HUES6 (cell line): ENCODE measurements around the gene CTSE.

Source experiments
- H3K27ac ChIP-seq: 2 replicates; pipeline ENCODE4 v1.7.0; 2013; ENCODE audit warnings: low read depth, mild to moderate bottlenecking, low read length, inconsistent platforms
- H3K27me3 ChIP-seq: 2 replicates; pipeline ENCODE4 v1.6.1; 2013; ENCODE audit warnings: low read length; ENCODE audit not compliant: control insufficient read depth, insufficient read depth
- H3K36me3 ChIP-seq: 2 replicates; pipeline ENCODE4 v1.6.1; 2013; ENCODE audit warnings: low read length; ENCODE audit not compliant: control insufficient read depth, insufficient read depth
- H3K4me1 ChIP-seq: 2 replicates; pipeline ENCODE4 v1.6.1; 2013; ENCODE audit warnings: low read length; ENCODE audit not compliant: control insufficient read depth, insufficient read depth
- H3K4me3 ChIP-seq: 2 replicates; pipeline ENCODE4 v1.5.1; 2013; ENCODE audit warnings: low read depth, low read length
- H3K9ac ChIP-seq: one replicate; pipeline ENCODE4 v1.6.1; 2013; ENCODE audit warnings: mild to moderate bottlenecking, low read length
- H3K9me3 ChIP-seq: 2 replicates; pipeline ENCODE4 v1.6.1; 2013; ENCODE audit warnings: low read depth, low read length; ENCODE audit not compliant: control insufficient read depth, insufficient read depth

Gene CTSE

DNA sequence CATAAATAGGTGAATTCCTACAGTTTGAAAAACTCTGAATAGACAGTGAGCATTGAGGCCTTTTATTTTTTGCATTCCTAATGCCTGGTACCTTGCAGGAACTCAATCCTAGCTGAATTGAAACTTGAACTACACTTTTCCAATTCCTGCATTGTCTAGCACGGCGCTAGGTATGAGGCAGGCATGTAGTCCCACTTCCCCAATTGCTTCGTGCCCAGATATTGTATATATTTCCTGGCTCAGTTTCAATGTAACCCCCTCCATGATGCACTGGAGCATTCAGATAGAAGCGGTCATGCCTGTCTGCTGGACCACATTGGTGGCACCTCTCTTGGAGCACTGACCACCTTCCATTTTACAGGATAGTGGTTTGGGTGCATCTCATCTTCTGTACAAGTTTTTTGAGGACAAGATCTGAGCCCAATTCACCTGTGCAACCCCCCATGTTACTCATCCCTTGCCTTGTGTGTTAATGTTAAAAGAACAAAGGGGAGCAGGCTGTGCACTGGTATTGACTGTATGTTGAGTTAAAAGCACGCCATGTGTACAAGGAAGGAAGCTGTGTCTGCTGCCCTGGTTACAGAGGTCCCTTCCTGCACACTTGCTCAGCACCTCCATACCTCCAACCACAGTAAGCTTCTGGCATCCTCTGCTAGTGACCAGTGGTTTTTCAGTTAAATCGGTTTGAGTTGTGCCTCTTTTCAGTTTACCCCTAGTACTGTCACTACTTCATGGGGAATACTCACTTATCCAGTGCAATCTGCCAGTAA, 10.5 kb downstream of the CTSE start:
- no peaks in the 10 kb centered on the region for H3K9me3 ChIP-seq
- no peaks in the 10 kb centered on the region for H3K27me3 ChIP-seq
- H3K9ac ChIP-seq: no peak overlapping the region
- no peak overlapping the region for H3K27ac ChIP-seq
- H3K4me1 ChIP-seq: no peaks in the 10 kb centered on the region
- H3K36me3 ChIP-seq: no peaks in the 10 kb centered on the region
- H3K4me3 ChIP-seq: no peak overlapping the region

GRCh38 chr1:206012086-206012859, 11.4 kb downstream of the CTSE start:
- no peaks in the 10 kb centered on the region for H3K36me3 ChIP-seq
- no peak overlapping the region for H3K9ac ChIP-seq
- H3K9me3 ChIP-seq: no peaks in the 10 kb centered on the region
- no peaks in the 10 kb centered on the region for H3K27me3 ChIP-seq
- no peak overlapping the region for H3K4me3 ChIP-seq
- no peaks in the 10 kb centered on the region for H3K4me1 ChIP-seq
- H3K27ac ChIP-seq: no peak overlapping the region

DNA sequence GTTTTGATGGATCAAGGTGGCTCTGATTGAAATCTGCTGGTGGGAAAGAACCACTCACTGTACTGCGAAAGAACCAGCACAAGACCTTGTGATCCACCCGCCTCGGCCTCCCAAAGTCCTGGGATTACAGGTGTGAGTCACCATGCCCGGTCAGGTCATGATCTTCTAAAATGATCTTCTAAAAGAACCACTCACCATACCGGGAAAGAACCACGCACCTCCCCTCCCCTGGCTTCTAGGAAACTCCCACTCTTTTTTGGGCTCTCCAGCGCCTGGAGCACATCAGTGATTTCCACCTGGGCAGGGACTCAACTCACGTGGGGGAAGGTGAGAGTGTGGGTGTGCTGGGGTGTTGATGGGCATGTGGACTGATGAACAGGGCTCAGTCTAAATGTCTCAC, 12.6 kb downstream of the CTSE start:
- Histone ChIP-seq H3K9ac (no peak overlapping the region), H3K27me3 (no peaks in the 10 kb centered on the region), H3K36me3 (no peaks in the 10 kb centered on the region), H3K27ac (no peak overlapping the region), H3K9me3 (no peaks in the 10 kb centered on the region), H3K4me1 (no peaks in the 10 kb centered on the region), H3K4me3 (no peak overlapping the region)

GRCh38 chr1:206010060-206010459, 13.6 kb downstream of the CTSE start:
- no peaks in the 10 kb centered on the region for H3K9me3 ChIP-seq
- no peak overlapping the region for H3K9ac ChIP-seq
- H3K27me3 ChIP-seq: no peaks in the 10 kb centered on the region
- no peaks in the 10 kb centered on the region for H3K4me1 ChIP-seq
- no peak overlapping the region for H3K4me3 ChIP-seq
- no peaks in the 10 kb centered on the region for H3K36me3 ChIP-seq
- H3K27ac ChIP-seq: no peak overlapping the region

- H3K36me3 ChIP-seq: no peaks in the 10 kb centered on the region
- H3K9me3 ChIP-seq: no peaks in the 10 kb centered on the region
Measured at GRCh38 chr1:206006946-206007345, 16.7 kb downstream of the CTSE start.

DNA sequence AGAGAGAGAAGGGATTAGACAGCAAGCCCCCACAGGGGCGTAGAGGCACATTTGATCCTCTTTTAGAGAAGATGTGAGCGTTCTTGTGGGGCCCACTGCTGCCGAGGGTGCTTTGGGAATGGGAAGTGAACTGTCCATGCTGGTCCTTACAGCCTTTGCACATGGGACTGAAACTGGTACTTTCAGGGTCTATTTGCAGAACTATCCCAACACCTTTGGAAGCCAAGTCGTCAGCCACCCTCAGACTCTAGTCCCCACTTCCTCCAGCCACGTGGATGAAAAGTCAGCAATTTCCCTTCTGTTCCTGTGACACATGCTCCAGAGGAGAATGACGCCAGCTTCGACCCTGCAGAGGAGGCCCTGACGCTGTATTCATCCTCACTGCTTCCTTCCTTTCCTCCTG, 17.9 kb downstream of the CTSE start:
- Histone ChIP-seq H3K9me3 (no peaks in the 10 kb centered on the region), H3K36me3 (no peaks in the 10 kb centered on the region), H3K27ac (no peak overlapping the region), H3K9ac (no peak overlapping the region), H3K4me1 (peaks cover 8% of the 10 kb centered on the region), H3K4me3 (no peak overlapping the region), H3K27me3 (no peaks in the 10 kb centered on the region)

More at GRCh38 chr1:206006946-206007345, 16.7 kb downstream of the CTSE start:
- Histone ChIP-seq H3K4me3 (no peak overlapping the region), H3K4me1 (no peaks in the 10 kb centered on the region; the same call in 1 of the 2 replicates), H3K9ac (no peak overlapping the region), H3K27me3 (no peaks in the 10 kb centered on the region), H3K27ac (no peak overlapping the region)

GRCh38 chr1:206005234-206005633, 18.5 kb downstream of the CTSE start:
- H3K9me3 ChIP-seq: no peaks in the 10 kb centered on the region
- H3K27me3 ChIP-seq: no peaks in the 10 kb centered on the region
- H3K9ac ChIP-seq: no peak overlapping the region
- H3K4me1 ChIP-seq: peaks cover 9% of the 10 kb centered on the region
- H3K4me3 ChIP-seq: no peak overlapping the region
- no peaks in the 10 kb centered on the region for H3K36me3 ChIP-seq
- no peak overlapping the region for H3K27ac ChIP-seq

- H3K27ac ChIP-seq: no peak overlapping the region
Measured at GRCh38 chr1:206004826-206005225, 18.9 kb downstream of the CTSE start.

DNA sequence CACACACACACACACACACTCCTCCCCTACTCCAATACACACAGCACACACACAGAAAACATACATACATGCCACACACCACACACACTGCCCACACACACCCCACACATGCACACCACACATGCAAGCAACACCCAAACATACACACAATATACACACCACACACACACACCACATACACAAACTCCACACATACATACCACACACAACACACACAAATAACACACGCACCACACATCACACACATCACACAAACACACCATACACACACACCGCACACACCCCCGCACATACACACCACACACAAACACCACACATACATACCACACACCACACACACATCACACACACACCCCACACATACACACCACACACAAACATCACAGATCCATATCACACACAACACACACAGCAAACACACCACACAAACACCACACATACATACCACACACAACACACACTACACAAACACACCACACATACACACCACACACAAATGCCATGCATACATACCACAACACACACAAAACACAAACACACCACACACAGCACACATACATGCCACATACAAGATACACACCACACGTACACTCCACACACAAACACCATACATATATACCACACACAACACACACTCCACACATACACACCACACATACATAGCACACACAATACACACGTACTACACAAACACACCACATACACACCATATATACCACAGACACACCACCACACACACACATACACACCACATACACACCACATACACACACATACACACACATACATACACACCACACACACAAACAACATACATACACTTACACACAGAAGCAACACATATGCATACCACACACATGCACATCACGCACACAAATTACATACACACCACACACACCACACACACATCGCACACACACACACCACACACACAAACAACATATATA, 19.6 kb downstream of the CTSE start:
- Histone ChIP-seq H3K9me3 (no peaks in the 10 kb centered on the region), H3K27me3 (no peaks in the 10 kb centered on the region), H3K4me3 (no peak overlapping the region), H3K4me1 (peaks cover 9% of the 10 kb centered on the region), H3K9ac (no peak overlapping the region), H3K36me3 (no peaks in the 10 kb centered on the region), H3K27ac (no peak overlapping the region)

More at GRCh38 chr1:206004826-206005225, 18.9 kb downstream of the CTSE start:
- Histone ChIP-seq H3K9ac (no peak overlapping the region), H3K27me3 (no peaks in the 10 kb centered on the region), H3K4me3 (no peak overlapping the region), H3K9me3 (no peaks in the 10 kb centered on the region), H3K36me3 (no peaks in the 10 kb centered on the region), H3K4me1 (peaks cover 9% of the 10 kb centered on the region)

- no peak within 1 kb of the TSS for H3K27ac ChIP-seq
- no peak within 1 kb of the TSS for H3K4me3 ChIP-seq
Measured at GRCh38 chr1:206002871-206003801, 20.6 kb downstream of the CTSE start, which contains the start of gene RAB7B. Gene RAB7B, minus strand, starts transcription at chr1:206003395. Its CDS starts 9,260 bp downstream, at chr1:205994135.

More at GRCh38 chr1:206002871-206003801, 20.6 kb downstream of the CTSE start, which contains the start of gene RAB7B:
- peak within 1 kb of the TSS; percentile 7 for H3K9ac ChIP-seq
- no peaks in the 10 kb centered on the region for H3K27me3 ChIP-seq
- H3K36me3 ChIP-seq: no peaks in the 10 kb centered on the region
- H3K4me1 ChIP-seq: peaks cover 15% of the 10 kb centered on the region
- H3K9me3 ChIP-seq: no peaks in the 10 kb centered on the region
